ENCODE data around the gene SIX2.

GRCh38 chr2:44960871-44961270 is 48.4 kb downstream of the SIX2 start:
- no peak for TF ChIP-seq CTCF (IDR thresholded peaks at IDR 0.05; ENCODE audit: insufficient read depth, low read length, poor library complexity, severe bottlenecking)
- no peak for TF ChIP-seq EZH2phosphoT487 (conservative IDR thresholded peaks at IDR 0.05; ENCODE audit: low read length)
